HG02759 (cell line): ENCODE measurements around the gene LYRM4.
A peak's percentile ranks its signal among the peaks of the same experiment; 100 is the strongest.

Experiments used
- ATAC-seq: cut with Tn5 transposase; IDR thresholded peaks from one replicate; pipeline ENCODE4 v1.9.1; 2021; ENCODE audit warnings: mild to moderate bottlenecking, moderate library complexity; ENCODE audit not compliant: unreplicated experiment

LYRM4 gene

GRCh38 chr6:5150551-5151075 lies 110.1 kb downstream of the LYRM4 start:
- ATAC-seq: no peak

- ATAC-seq: no peak
Measured at GRCh38 chr6:5149891-5150290, 110.9 kb downstream of the LYRM4 start.

DNA sequence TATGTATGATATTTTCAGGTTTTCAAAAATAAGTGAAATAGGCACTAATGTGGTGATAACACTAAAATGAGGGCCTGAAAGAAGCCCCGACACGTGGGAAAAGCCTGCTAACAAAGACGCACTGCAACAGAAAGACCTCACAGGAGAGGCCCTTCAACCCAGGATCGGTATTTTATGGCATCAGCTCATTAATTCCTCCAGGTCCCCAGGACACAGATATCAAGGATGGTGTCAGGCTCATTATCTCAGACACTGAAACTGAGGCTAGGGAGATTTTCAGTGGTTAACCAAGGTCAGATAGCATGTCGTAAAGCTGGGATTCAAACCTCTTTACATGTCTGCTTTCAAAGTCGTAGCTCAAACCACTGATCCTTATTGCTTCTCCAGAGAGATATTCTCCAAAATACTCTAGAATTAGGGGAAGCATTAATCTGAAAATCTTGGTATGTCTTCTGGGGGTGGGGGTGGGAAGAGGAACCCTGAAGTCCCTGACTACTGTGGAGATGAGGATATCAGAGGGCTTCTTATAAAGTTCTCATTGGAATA lies 111.5 kb downstream of the LYRM4 start:
- no peak for ATAC-seq

- no peak for ATAC-seq
Measured at GRCh38 chr6:5146398-5146797, 114.4 kb downstream of the LYRM4 start.

DNA sequence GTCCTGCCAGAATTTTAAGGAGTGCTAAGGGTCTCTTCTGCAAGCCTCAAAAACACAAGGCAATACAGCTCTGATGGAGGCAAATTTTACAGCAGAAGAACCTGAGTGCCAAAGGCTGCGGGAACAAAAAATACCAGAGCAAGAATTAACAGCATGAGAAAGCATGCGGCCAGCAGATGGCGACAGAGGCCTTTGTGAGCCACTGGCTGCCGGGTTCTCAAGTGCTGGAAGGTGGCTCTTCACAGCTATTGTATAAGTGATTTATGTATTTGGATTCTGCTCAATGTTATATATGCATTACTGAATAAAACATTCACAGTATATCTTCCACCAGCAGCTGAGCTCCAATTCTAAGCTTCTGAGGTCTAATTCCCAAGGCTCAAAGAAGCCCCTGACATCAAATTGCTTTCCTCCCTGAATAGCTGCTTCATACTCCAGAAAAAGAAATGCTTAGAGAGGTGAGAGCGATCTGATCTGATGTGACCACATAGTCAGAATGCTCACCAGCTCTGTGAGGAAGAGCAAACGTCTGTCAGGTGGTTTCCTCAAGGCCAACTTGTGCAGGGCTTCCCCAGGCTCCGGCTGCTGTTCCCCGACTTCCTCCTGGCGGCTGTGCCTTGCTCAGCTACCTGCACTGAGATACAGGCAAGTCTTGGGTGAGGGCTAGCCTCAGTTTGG lies 117.0 kb downstream of the LYRM4 start:
- no peak for ATAC-seq

DNA sequence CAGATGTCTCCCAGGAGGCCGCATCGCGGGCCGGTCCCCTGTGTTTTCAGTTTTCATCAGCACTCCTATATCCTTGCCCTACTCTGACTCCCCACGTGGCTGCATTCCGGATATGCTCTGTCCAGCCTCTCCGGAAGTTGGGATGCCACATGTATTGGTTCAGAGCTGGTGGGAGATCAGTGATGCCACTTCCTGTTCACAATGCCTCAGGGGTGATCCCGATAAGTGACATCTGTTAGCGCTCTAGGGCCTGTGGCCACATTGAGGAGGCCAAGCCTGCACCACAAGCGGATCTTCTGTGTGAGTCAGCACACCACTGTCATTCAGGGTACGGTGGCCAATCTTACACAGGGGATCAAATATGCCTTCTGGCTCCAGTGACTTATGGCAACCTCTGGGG lies 117.8 kb downstream of the LYRM4 start:
- no peak for ATAC-seq

GRCh38 chr6:5142131-5142530 lies 118.6 kb downstream of the LYRM4 start:
- ATAC-seq: no peak

DNA sequence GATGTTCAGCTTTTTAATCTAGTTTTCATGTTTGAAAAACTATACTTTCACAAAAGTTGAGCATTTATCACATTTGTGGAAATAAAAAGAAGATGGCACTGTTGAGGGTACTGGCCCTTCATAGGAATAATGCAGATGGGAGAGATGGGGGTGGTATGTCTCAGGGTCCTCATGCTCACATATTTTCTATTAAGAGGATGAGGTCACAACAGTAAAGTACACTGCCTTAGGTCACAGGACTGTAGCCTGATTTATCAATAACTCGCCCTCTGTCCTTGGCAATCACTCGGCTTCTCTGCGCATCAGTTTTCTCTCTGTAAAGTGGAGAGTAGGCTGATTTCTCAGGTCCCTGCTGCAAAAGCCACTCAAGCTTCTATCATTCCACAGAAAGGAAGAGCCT lies 119.7 kb downstream of the LYRM4 start:
- ATAC-seq: no peak

DNA sequence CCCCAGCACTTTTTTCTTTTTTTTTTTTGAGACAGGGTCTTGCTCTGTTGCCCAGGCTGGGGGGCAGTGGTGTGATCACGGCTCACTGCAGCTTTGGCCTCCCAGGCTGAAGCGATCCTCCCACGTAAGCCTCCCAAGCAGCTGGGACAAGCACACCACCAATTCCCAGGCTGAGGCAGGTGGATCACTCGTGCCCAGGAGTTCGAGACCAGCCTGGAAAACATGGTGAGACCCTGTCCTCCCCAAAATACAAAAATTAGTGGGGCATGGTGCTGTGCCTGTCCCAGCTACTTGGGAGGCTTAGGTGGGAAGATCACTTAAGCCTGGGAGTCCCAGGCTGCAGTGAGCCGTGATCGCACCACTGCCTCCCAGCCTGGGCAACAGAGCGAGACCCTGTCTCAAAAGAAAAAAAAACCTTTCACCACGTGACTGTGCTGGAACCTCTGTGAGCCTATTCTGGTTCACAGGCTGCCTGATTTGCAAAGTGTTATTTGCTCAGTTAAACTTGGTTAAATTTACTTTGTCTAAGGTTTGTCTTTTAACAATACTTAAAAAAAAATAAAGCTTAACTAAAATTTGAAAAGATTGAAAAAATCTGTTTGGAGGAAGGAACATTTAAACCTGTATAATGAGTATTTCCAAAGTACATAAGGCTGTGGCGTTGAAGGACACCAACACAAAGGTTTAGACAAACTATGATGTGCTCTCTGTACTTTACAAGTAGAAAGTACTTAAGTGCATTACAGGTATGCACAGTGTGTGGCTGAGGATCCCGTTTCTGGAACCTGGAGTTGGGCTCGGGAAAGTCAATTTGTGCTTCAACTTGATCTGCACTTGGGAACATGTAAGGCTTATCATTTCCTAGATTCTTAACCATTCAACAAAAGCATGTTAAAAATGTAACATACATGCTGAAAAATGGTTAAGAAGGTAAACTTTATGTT lies 120.7 kb downstream of the LYRM4 start:
- ATAC-seq: no peak

DNA sequence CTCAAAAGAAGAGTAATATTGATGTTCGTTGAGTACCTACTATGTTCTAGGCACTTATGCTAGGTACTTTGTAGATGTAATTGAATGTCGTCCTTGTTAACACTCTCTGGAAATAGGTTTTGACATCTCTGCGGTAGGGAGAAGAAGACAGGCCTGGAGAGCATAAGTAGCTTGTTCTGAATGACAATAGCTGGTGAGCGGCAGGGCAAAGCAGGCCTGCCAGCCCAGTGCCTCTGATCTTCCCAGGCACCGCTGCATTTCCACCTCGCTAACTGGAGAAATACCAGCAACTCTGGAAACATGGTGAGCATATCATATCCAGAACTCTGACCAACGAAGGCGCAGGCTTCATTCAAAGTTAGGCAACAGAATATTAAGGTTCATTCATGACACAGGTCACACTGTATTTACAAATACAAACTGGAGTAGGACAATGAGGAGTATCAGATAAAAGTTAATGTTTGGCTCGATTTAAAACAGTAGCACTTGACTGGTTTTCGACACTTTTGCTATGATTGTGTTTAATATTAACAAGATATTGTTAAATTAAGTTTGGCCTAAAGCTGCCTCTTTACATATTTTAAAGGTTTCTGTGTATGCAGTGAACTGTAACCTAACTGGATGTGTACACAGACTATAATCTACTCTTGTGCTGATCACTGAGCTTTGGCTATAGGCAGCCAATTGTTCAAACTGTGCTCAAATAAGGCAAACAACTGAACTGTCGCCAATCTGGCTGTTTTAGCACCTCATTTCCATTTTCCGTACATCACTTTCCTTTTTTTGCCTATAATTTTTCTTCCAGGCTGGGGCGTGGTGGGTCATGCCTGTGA lies 121.5 kb downstream of the LYRM4 start:
- no peak for ATAC-seq

- no peak for ATAC-seq
Measured at GRCh38 chr6:5136851-5137250, 123.9 kb downstream of the LYRM4 start.

GRCh38 chr6:5135788-5136376 lies 124.9 kb downstream of the LYRM4 start:
- no peak for ATAC-seq

- no peak for ATAC-seq
Measured at GRCh38 chr6:5133943-5134342, 126.8 kb downstream of the LYRM4 start.

- peak; percentile 94 for ATAC-seq
Measured at GRCh38 chr6:5132731-5133130, 128.0 kb downstream of the LYRM4 start.

- no peak for ATAC-seq
Measured at GRCh38 chr6:5130135-5130866, 130.4 kb downstream of the LYRM4 start.

DNA sequence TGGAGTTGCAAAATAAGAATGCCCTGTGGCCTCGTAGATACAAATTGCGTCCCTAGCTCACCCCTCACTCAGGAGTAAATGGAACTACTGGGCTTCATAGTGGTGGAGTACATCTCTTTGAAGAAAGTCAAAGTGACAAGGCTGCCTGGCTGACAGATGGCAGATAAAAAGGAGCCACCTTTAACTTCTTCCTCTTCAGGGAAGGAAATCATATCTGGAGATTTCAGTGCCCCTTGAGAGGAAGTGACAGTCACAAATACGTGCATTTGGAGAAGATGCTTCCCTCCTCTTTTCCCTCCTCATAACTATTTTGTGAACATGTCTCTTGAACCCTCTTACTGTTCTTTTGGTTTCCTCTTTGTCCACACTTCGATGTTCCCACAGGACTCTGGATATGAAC lies 132.4 kb downstream of the LYRM4 start:
- no peak for ATAC-seq

DNA sequence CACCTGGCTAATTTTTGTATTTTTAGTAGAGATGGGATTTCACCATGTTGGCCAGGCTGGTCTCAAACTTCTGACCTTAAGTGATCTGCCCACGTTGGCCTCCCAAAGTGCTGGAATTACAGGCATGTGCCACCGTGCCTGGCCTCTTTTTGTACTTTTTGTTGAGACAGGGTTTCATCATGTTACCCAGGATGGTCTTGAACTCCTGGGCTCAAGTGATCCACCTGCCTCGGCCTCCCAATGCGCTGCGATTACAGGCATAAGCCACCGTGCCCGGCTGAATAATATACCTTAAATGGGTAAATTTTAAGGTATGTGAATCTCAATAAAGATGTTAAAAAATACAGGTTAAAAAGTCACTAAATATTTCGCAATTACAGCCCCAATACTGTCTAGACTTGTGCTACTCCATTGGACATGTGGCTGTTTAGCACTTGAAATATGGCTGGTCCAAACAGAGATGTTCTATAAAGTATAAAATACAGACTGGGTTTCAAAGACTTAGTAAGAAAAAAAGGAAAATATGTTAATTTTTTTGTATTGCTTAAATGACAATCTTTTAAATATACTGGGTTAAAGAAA lies 133.6 kb downstream of the LYRM4 start:
- ATAC-seq: no peak

DNA sequence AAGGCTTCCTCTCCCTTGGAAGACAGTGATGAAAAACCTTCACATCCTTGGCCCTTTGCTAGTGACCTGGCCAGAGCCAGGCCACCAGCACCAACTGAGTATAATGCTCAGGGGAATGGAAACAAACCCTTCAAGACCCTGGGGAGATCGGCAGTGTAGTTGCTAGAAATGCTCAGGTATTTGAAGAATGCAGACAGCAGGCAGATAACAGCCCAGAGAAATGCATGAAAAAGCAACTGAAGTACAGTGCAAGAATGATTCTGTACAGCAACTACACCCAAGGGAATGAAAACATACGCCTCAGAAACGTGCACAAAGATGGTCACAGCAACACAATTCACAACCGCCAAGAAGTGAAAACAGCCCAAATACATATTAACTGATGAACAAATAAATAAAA lies 134.5 kb downstream of the LYRM4 start:
- no peak for ATAC-seq
